Endometrial microvascular endothelial cells (primary cell): ENCODE measurements around the gene SH3RF3. TPM values are rescaled to one million over a fixed set of nuclear protein-coding genes. Genes with fewer than 3 reads are reported as not detected.
"Not testable (repeated sequence)": the region's sequence is repeated elsewhere in the genome, so short reads cannot be mapped to it uniquely, and the experiment has no call there.

ENCODE experiments used
- in situ Hi-C: cut with HindIII; loops from 2 replicates; pipeline ENCODE4 v1.10.0; 2017; ENCODE audit warnings: low sequenced_read_pairs, low pct_unique_long_range_greater_than_20kb; ENCODE audit errors: inconsistent ontology term
- total RNA-seq: library from RNA; depleted of rRNA; stranded (reverse); fragments of >200 nt; gene quantifications from one replicate; pipeline ENCODE4 v1.2.3, GENCODE V29; 2015; ENCODE audit errors: inconsistent ontology term

The SH3RF3 gene
- total RNA-seq, 1 donor from 2014 or later = 11.7 TPM

- in situ Hi-C loops = no loop called here
These were observed 22.5 kb downstream of the SH3RF3 start for GRCh38 chr2:109151519-109151918.

- in situ Hi-C loops = no loop called here
These were observed 24.2 kb downstream of the SH3RF3 start for GRCh38 chr2:109153005-109153784.

- in situ Hi-C loops = no loop called here
These were observed 24.8 kb downstream of the SH3RF3 start for GRCh38 chr2:109153807-109154206.

GRCh38 chr2:109154226-109154625, 25.2 kb downstream of the SH3RF3 start:
- in situ Hi-C loops = no loop called here

- in situ Hi-C loops = no loop called here
These were observed 26.8 kb downstream of the SH3RF3 start for GRCh38 chr2:109155553-109156451.

- in situ Hi-C loops = no loop called here
These were observed 28.6 kb downstream of the SH3RF3 start for GRCh38 chr2:109157563-109158105.

GRCh38 chr2:109158237-109158636, 29.2 kb downstream of the SH3RF3 start:
- in situ Hi-C loops = no loop called here

- in situ Hi-C loops = no loop called here
These were observed 30.1 kb downstream of the SH3RF3 start for GRCh38 chr2:109159096-109159495.

- in situ Hi-C loops = no loop called here
These were observed 31.9 kb downstream of the SH3RF3 start for GRCh38 chr2:109160714-109161440.

GRCh38 chr2:109162367-109162766, 33.4 kb downstream of the SH3RF3 start:
- in situ Hi-C loops = not testable (repeated sequence)

- in situ Hi-C loops = no loop called here
These were observed 34.0 kb downstream of the SH3RF3 start for GRCh38 chr2:109162999-109163398.

- in situ Hi-C loops = no loop called here
These were observed 35.3 kb downstream of the SH3RF3 start for GRCh38 chr2:109164311-109164710.

GRCh38 chr2:109164739-109165221, 35.8 kb downstream of the SH3RF3 start:
- in situ Hi-C loops = no loop called here

- in situ Hi-C loops = no loop called here
These were observed 37.8 kb downstream of the SH3RF3 start for GRCh38 chr2:109166811-109167210.

GRCh38 chr2:109168086-109168485, 39.1 kb downstream of the SH3RF3 start:
- in situ Hi-C loops = no loop called here

GRCh38 chr2:109168716-109169115, 39.7 kb downstream of the SH3RF3 start:
- in situ Hi-C loops = no loop called here

- in situ Hi-C loops = no loop called here
These were observed 41.6 kb downstream of the SH3RF3 start for GRCh38 chr2:109170645-109171044.

- in situ Hi-C loops = no loop called here
These were observed 42.7 kb downstream of the SH3RF3 start for GRCh38 chr2:109171444-109172334.
